ENCODE results near the gene NCKAP5L. TPM values are rescaled to one million over a fixed set of nuclear protein-coding genes. Genes with fewer than 3 reads are reported as not detected.

NCKAP5L gene
- total RNA-seq, 2 donors from 2014 or later: 1.2 to 2.4 TPM

- no peaks in the 10 kb centered on the region for H3K36me3 Mint-ChIP-seq (ENCODE audit: low read depth)
- H3K9me3 Mint-ChIP-seq: no peaks in the 10 kb centered on the region
- peaks cover 19% of the 10 kb centered on the region for H3K4me1 Mint-ChIP-seq
- H3K27ac Mint-ChIP-seq: no peak overlapping the region
- H3K4me3 Mint-ChIP-seq: no peak overlapping the region
- no peak for ATAC-seq (replicated peaks)
- H3K27me3 Mint-ChIP-seq: no peaks in the 10 kb centered on the region
These were observed 3.8 kb downstream of the NCKAP5L start for GRCh38 chr12:49824416-49824815.

DNA sequence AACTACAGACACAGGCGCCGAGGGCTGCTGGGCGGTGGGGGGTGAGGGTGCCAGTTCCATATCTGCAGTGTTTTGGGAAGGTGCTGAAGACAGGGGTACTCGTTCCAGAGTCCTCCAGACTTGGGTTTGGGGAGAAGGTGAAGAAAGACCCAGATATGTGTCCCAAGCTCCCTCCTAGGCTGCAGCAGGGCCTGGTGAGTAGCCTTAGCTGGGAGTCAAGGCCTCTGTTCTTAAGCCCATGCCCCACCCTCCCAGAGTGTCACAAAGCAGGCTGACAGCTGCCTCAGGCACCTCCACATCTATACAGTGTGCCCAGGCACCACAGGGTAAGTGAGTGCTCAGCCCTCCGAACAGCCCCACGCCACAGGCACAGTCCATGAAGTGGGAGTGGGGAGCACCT, 4.3 kb downstream of the NCKAP5L start:
- no peaks in the 10 kb centered on the region for H3K36me3 Mint-ChIP-seq (ENCODE audit: low read depth)
- no peaks in the 10 kb centered on the region for H3K27me3 Mint-ChIP-seq
- H3K4me1 Mint-ChIP-seq: peaks cover 15% of the 10 kb centered on the region
- H3K27ac Mint-ChIP-seq: no peak overlapping the region
- no peak overlapping the region for H3K4me3 Mint-ChIP-seq
- H3K9me3 Mint-ChIP-seq: no peaks in the 10 kb centered on the region
- ATAC-seq (replicated peaks): no peak

- Mint-ChIP-seq H3K9me3 (no peaks in the 10 kb centered on the region), H3K4me3 (no peak overlapping the region), H3K4me1 (peaks cover 11% of the 10 kb centered on the region), H3K36me3 (ENCODE audit: low read depth) (no peaks in the 10 kb centered on the region), H3K27me3 (no peaks in the 10 kb centered on the region), H3K27ac (no peak overlapping the region)
- ATAC-seq (replicated peaks): no peak
These were observed 4.9 kb downstream of the NCKAP5L start for GRCh38 chr12:49823350-49823749.

DNA sequence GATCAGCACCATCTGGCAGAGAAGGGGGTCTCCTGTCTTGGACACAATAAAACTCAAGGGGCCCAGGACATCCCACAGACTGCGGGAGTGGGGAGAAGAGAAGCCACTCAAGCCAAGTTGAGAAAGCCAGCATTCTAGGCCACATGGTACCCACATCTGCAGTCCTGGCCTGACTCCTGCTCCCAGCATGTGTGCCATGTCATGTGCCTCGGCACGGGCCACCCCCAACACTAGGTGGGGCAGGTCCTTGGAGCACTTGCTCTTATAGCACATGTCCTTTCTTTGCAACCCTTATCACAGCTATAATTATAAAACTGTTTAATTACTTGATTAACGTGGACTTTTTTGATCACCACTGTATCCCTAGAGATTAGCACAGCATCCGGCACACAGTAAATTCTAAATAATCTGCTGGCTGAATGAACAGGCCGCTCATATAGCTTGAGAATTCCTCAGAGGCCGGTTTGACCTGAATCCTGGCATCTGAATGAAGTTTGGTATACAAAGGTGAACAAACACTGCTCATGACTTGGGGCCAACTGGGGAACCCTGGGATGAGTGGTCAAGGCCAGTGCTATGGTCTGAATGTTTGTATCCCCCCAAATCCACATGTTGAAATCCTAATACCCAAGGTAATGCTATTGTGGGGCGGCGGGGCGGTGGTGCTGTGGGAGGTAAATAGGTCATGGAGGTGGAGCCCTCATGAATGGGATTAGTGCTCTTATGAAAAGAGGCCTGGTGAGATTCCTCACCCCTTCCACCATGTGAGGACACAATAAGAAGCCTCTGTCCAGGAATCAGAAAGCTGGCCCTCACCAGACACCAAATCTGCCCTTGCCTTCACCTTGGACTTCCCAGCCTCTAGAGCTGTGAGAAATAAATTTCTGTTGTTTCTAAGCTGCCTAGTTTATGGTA, 6.6 kb downstream of the NCKAP5L start:
- Mint-ChIP-seq H3K27me3 (no peaks in the 10 kb centered on the region), H3K4me3 (no peak overlapping the region), H3K9me3 (no peaks in the 10 kb centered on the region), H3K36me3 (ENCODE audit: low read depth) (no peaks in the 10 kb centered on the region), H3K27ac (peak overlapping the region; percentile 41), H3K4me1 (peaks cover 8% of the 10 kb centered on the region)
- no peak for ATAC-seq (replicated peaks)

DNA sequence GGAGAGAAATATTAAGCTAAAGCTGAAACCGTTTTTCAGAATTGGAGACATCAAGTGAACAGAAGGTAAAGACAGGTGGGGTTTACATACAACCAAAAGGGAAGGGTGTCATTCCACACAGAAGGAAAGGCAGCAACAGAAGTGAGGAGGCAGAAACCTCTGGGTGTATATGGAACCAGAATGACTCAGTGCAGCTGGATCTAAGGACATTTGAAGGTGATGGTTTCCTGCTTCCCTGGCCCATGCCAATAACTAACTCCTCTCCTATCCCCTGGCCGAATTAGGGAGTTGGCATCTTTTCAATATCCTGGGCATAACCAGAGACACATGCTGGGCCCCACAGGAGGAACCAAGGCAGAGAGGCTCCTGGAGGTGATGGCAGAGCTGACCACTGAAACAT, 8.4 kb downstream of the NCKAP5L start:
- peak overlapping the region; percentile 29 for H3K27ac Mint-ChIP-seq
- H3K9me3 Mint-ChIP-seq: no peaks in the 10 kb centered on the region
- H3K4me1 Mint-ChIP-seq: peaks cover 5% of the 10 kb centered on the region
- H3K36me3 Mint-ChIP-seq (ENCODE audit: low read depth): no peaks in the 10 kb centered on the region
- H3K27me3 Mint-ChIP-seq: no peaks in the 10 kb centered on the region
- ATAC-seq (replicated peaks): no peak
- H3K4me3 Mint-ChIP-seq: no peak overlapping the region

DNA sequence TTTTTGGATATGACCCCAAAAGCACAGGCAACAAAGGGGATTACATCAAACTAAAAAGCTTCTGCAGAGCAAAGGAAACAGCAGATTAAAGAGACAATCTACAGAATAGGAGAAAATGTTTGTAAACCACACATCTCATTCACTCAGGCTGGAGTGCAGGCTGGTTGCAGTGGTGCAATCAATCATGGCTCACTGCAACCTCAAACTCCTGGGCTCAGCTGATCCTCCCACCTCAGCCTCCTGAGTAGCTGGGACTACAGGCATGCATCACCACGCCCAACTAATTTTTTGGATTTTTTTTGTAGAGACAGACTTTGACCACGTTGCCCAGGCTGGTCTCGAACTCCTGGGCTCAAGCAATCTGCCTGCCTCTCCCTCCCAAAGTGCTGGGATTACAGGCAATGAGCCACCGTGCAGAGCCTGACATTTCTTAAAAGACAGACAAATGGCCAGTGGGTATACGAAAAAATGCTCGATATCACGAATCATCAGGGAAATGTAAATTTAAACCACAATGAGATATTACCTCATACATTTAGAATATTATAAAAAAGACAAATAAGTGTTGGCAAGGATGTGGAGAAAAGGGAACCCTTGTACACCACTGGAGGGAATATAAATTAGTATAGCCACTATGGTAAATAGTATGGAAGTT, 9.8 kb downstream of the NCKAP5L start:
- Mint-ChIP-seq H3K4me1 (peaks cover 5% of the 10 kb centered on the region), H3K27me3 (no peaks in the 10 kb centered on the region), H3K4me3 (no peak overlapping the region), H3K36me3 (ENCODE audit: low read depth) (no peaks in the 10 kb centered on the region), H3K27ac (no peak overlapping the region), H3K9me3 (no peaks in the 10 kb centered on the region)
- ATAC-seq (replicated peaks): no peak

- Mint-ChIP-seq H3K27ac (no peak overlapping the region), H3K4me1 (peaks cover 5% of the 10 kb centered on the region), H3K27me3 (no peaks in the 10 kb centered on the region), H3K9me3 (no peaks in the 10 kb centered on the region), H3K36me3 (ENCODE audit: low read depth) (no peaks in the 10 kb centered on the region), H3K4me3 (no peak overlapping the region)
- no peak for ATAC-seq (replicated peaks)
These were observed 15.1 kb downstream of the NCKAP5L start for GRCh38 chr12:49813131-49813530.

DNA sequence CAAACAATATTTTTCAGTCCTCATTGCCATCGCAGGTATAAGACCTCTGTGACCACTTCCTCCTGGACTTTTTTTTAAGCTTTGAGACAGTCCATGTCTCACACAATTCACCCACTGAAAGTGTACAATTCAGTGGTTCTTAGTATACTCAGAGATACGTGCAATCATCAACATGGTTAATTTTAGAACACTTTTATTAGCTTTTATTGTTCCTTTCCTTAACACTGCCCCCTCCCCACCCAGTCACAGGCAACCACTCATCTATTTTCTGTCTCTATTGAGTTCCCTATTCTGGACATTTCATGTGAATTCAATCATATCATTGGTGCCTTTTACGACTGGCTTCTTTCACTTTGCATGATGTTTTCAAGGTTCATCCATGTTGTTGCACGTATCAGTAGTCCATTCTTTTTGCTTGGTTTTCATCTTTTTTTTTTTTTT, 16.2 kb downstream of the NCKAP5L start:
- H3K4me1 Mint-ChIP-seq: peaks cover 5% of the 10 kb centered on the region
- H3K27me3 Mint-ChIP-seq: no peaks in the 10 kb centered on the region
- H3K4me3 Mint-ChIP-seq: no peak overlapping the region
- H3K27ac Mint-ChIP-seq: peak overlapping the region; percentile 50
- H3K9me3 Mint-ChIP-seq: no peaks in the 10 kb centered on the region
- no peak for ATAC-seq (replicated peaks)
- no peaks in the 10 kb centered on the region for H3K36me3 Mint-ChIP-seq (ENCODE audit: low read depth)

- Mint-ChIP-seq H3K36me3 (ENCODE audit: low read depth) (no peaks in the 10 kb centered on the region), H3K4me1 (peaks cover 5% of the 10 kb centered on the region), H3K9me3 (no peaks in the 10 kb centered on the region), H3K4me3 (no peak overlapping the region), H3K27ac (no peak overlapping the region), H3K27me3 (no peaks in the 10 kb centered on the region)
- ATAC-seq (replicated peaks): no peak
These were observed 17.1 kb downstream of the NCKAP5L start for GRCh38 chr12:49811136-49811535.

GRCh38 chr12:49809906-49810389, 18.3 kb downstream of the NCKAP5L start:
- H3K4me1 Mint-ChIP-seq: peaks cover 5% of the 10 kb centered on the region
- H3K27me3 Mint-ChIP-seq: no peaks in the 10 kb centered on the region
- H3K4me3 Mint-ChIP-seq: no peak overlapping the region
- no peaks in the 10 kb centered on the region for H3K9me3 Mint-ChIP-seq
- ATAC-seq (replicated peaks): no peak
- peak overlapping the region; percentile 28 for H3K27ac Mint-ChIP-seq
- H3K36me3 Mint-ChIP-seq (ENCODE audit: low read depth): no peaks in the 10 kb centered on the region

- no peaks in the 10 kb centered on the region for H3K27me3 Mint-ChIP-seq
- H3K4me3 Mint-ChIP-seq: no peak overlapping the region
- H3K27ac Mint-ChIP-seq: peak overlapping the region; percentile 28
- no peaks in the 10 kb centered on the region for H3K9me3 Mint-ChIP-seq
- no peaks in the 10 kb centered on the region for H3K36me3 Mint-ChIP-seq (ENCODE audit: low read depth)
- no peak for ATAC-seq (replicated peaks)
- peaks cover 5% of the 10 kb centered on the region for H3K4me1 Mint-ChIP-seq
These were observed 18.8 kb downstream of the NCKAP5L start for GRCh38 chr12:49809381-49809905.

- H3K9me3 Mint-ChIP-seq: no peaks in the 10 kb centered on the region
- H3K4me1 Mint-ChIP-seq: peaks cover 5% of the 10 kb centered on the region
- ATAC-seq (replicated peaks): no peak
- no peak overlapping the region for H3K4me3 Mint-ChIP-seq
- H3K27me3 Mint-ChIP-seq: no peaks in the 10 kb centered on the region
- no peak overlapping the region for H3K27ac Mint-ChIP-seq
- H3K36me3 Mint-ChIP-seq (ENCODE audit: low read depth): no peaks in the 10 kb centered on the region
These were observed 19.4 kb downstream of the NCKAP5L start for GRCh38 chr12:49808686-49809380.

DNA sequence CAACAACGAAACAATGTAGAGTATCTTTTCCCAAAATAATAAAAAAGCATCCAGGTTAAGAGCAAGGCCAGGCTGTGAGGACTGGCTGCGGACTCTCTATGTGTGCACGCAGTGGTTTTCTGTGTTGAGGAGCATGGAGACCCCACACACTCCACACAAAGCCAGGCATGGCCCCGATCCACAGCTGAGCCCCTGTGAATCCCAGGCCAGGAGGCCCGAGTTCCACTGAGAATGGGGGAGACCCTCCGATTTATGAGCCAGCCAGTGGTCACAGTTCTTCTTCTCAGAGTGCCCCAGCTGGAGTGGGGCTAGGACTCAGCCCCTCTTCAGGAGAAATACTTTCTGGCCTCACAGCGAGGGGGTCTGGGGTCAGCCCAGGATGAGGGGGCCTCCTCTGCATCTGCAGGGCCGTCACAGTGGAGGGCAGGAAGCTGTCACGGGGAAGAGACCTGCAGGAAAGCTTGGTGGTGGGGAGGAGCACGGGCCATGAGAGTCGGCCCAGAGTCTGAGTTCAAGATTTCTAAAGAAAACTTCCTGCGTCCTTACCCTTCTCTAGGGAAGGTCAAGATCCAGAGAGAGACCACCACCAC, 20.1 kb downstream of the NCKAP5L start:
- no peak for ATAC-seq (replicated peaks)
- Mint-ChIP-seq H3K4me1 (peaks cover 5% of the 10 kb centered on the region), H3K36me3 (ENCODE audit: low read depth) (no peaks in the 10 kb centered on the region), H3K27ac (no peak overlapping the region), H3K4me3 (no peak overlapping the region), H3K9me3 (no peaks in the 10 kb centered on the region), H3K27me3 (no peaks in the 10 kb centered on the region)

DNA sequence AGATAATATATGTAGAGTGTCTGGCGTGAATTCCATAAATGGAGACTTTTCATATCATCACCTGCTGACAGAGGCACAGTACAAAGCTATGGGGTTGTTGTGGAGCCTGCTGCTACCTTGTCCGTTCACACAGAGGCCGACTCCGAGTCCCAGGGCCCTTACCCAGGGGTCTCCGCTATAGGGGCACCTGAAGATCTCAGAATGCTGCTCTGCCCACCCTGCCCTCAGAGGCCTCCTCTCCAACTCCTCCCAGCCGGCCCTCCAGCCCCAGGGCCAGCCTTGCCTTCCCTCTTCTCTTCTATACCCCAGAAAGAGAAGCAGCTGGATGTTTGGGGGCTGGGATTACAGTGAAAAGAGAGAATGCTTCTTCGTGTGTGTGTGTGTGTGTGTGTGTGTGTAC, 21.3 kb downstream of the NCKAP5L start:
- H3K4me1 Mint-ChIP-seq: peaks cover 3% of the 10 kb centered on the region
- H3K4me3 Mint-ChIP-seq: no peak overlapping the region
- no peaks in the 10 kb centered on the region for H3K9me3 Mint-ChIP-seq
- no peaks in the 10 kb centered on the region for H3K36me3 Mint-ChIP-seq (ENCODE audit: low read depth)
- no peaks in the 10 kb centered on the region for H3K27me3 Mint-ChIP-seq
- H3K27ac Mint-ChIP-seq: no peak overlapping the region
- ATAC-seq (replicated peaks): no peak
